ENCODE measurements around the gene SIAH2. TPM values are rescaled to one million over a fixed set of nuclear protein-coding genes. Genes with fewer than 3 reads are reported as not detected.

The SIAH2 gene
- total and polyA plus RNA-seq, 2 of the 8 experiments (the other 6 are each of a cell fraction or from before 2014, with no cell fraction given), result 23.9 to 34.2 TPM

GRCh38 chr3:150723946-150724345, 39.0 kb downstream of the SIAH2 start:
- Histone ChIP-seq H4K91ac (replicated peaks; ENCODE audit: insufficient read length, low read length) (no peak overlapping the region), H2BK20ac (ENCODE audit: low read length) (no peak overlapping the region), H3K9me3 (ENCODE audit: insufficient read depth in 2 of 2, low read depth in 1 of 2, low read length in 1 of 2) (no peaks in the 10 kb centered on the region), H3K4me2 (ENCODE audit: insufficient read depth in 1 of 2, low read depth in 2 of 2, low read length in 2 of 2) (no peak overlapping the region), H2BK5ac (ENCODE audit: low read depth, low read length) (no peak overlapping the region), H2AFZ (ENCODE audit: low read length) (no peak overlapping the region), H4K8ac (ENCODE audit: extremely low read depth, insufficient read depth, low read length) (no peak overlapping the region; the same call in 1 of the 2 replicates), H3K79me1 (ENCODE audit: low read depth, low read length) (no peaks in the 10 kb centered on the region), H2BK15ac (ENCODE audit: low read length) (no peak overlapping the region), H2BK12ac (ENCODE audit: low read depth, low read length) (no peak overlapping the region), H3K9ac (replicated peaks in 1 of 4; ENCODE audit: extremely low read depth in 1 of 4, low read depth in 3 of 4, low read length in 3 of 4) (no peak overlapping the region), H3K4ac (replicated peaks; ENCODE audit: insufficient read length, low read depth, low read length) (no peak overlapping the region), H3K79me2 (ENCODE audit: control insufficient read depth in 1 of 2, insufficient read depth in 2 of 2, low read length in 2 of 2) (no peaks in the 10 kb centered on the region), H3K56ac (replicated peaks; ENCODE audit: insufficient read length, low read depth, low read length) (no peak overlapping the region), H2BK120ac (replicated peaks; ENCODE audit: low read depth, low read length) (no peak overlapping the region), H4K5ac (ENCODE audit: insufficient read length, low read depth, low read length) (no peak overlapping the region), H3K23ac (ENCODE audit: insufficient read length) (no peak overlapping the region), H2AK5ac (ENCODE audit: low read depth, low read length) (no peak overlapping the region), H3K4me1 (replicated peaks in 1 of 4; ENCODE audit: control insufficient read depth in 3 of 4, insufficient read depth in 4 of 4, low read length in 3 of 4) (no peaks in the 10 kb centered on the region), H3K14ac (ENCODE audit: insufficient read length) (no peak overlapping the region), H3K4me3 (ENCODE audit: extremely low read depth in 1 of 4, insufficient read depth in 2 of 4, low read depth in 3 of 4, low read length in 4 of 4) (no peak overlapping the region), H3K27me3 (replicated peaks in 1 of 4; ENCODE audit: control insufficient read depth in 3 of 4, extremely low read depth in 1 of 4, insufficient read depth in 3 of 4, low read length in 3 of 4) (no peaks in the 10 kb centered on the region), H3K23me2 (ENCODE audit: low read depth, low read length) (no peaks in the 10 kb centered on the region), H4K20me1 (replicated peaks in 1 of 2; ENCODE audit: control insufficient read depth in 1 of 2, insufficient read depth in 2 of 2, low read length in 2 of 2) (no peaks in the 10 kb centered on the region), H3K18ac (ENCODE audit: extremely low read depth, low read length) (no peak overlapping the region; the same call in 1 of the 2 replicates), H3K27ac (ENCODE audit: low read depth, low read length) (no peak overlapping the region), H3K36me3 (ENCODE audit: control insufficient read depth in 2 of 4, insufficient read depth in 4 of 4, low read length in 3 of 4) (no peaks in the 10 kb centered on the region)
- POLR2A ChIA-PET (ENCODE audit: partially characterized antibody), result interaction anchor here (0.8 kb wide), 1 partner anchor 37 kb away, joined by 3 read pairs; no protein-coding TSS in a partner anchor
- no peak for FAIRE-seq
- CTCF ChIA-PET (ENCODE audit: partially characterized antibody), result interaction anchor here (0.6 to 2.2 kb wide), 14 partner anchors 12 to 648 kb away, joined by 3 to 6 read pairs (median 3); no protein-coding TSS in a partner anchor
- 91% methylated on average over 6 of the region's 6 CpGs; no CpG with 5 or more reads in 1 of the 2 experiments for WGBS, 2 experiments (ENCODE audit: extremely low coverage in 1 of 2, insufficient coverage in 1 of 2, insufficient read length in 1 of 2, insufficient replicate concordance in 2 of 2, low coverage in 1 of 2, low lambda C conversion rate in 2 of 2, missing lambda C conversion rate in 1 of 2)
- TF ChIP-seq CTCF (IDR thresholded peaks at IDR 0.05; ENCODE audit: control extremely low read depth in 1 of 3, insufficient read depth in 1 of 3, low read depth in 1 of 3, low read length in 3 of 3) (no peak), SP2 (IDR thresholded peaks at IDR 0.05; ENCODE audit: low read length) (no peak), GABPA (IDR thresholded peaks at IDR 0.05; ENCODE audit: borderline replicate concordance, insufficient read depth, low read length) (no peak), SP4 (IDR thresholded peaks at IDR 0.05; ENCODE audit: low read length) (no peak)
- DNase-seq (ENCODE audit: low read depth in 1 of 2, low spot score in 2 of 2), result no peak
